Liver (tissue), 3 donors: ENCODE measurements around the gene TOB1.

Source experiments
- CTCF ChIP-seq: fragments of 150-350 bp; IDR thresholded peaks from 2 replicates; pipeline ENCODE4 v1.5.1; 2017; ENCODE audit warnings: improper control_type of control experiment, low read depth, low read length; ENCODE audit not compliant: missing input control
- HNF4A ChIP-seq, 2 donors: conservative IDR thresholded peaks; 2 replicates each; pipeline ENCODE4 v1.6.1; 2016; ENCODE audit warnings: antibody characterized with exemption in 2 of 2, mild to moderate bottlenecking in 2 of 2
- JUND ChIP-seq, 2 donors: IDR thresholded peaks; 2 replicates each; pipeline ENCODE4 v1.6.1; 2016; ENCODE audit warnings: antibody characterized with exemption in 2 of 2
- RAD21 ChIP-seq, 2 donors: IDR thresholded peaks; 2 replicates each; pipeline ENCODE4 v1.6.1; 2016; ENCODE audit warnings: antibody characterized with exemption in 2 of 2, mild to moderate bottlenecking in 2 of 2
- YY1 ChIP-seq: IDR thresholded peaks from 2 replicates; pipeline ENCODE4 v1.6.1; 2016; ENCODE audit warnings: antibody characterized with exemption, mild to moderate bottlenecking
- donor health status: healthy.
- donor health status: healthy.

- TF ChIP-seq JUND (IDR thresholded peaks at IDR 0.05) (no peak), RAD21 (IDR thresholded peaks at IDR 0.05) (no peak), CTCF (no peak), YY1 (no peak), HNF4A (conservative IDR thresholded peaks at IDR 0.05) (no peak)
Observed at GRCh38 chr17:50908140-50908859, 42.1 kb upstream of the TOB1 start.
